GM18861 (cell line): ENCODE measurements around the gene BTN1A1.
"Not testable (repeated sequence)": the region's sequence is repeated elsewhere in the genome, so short reads cannot be mapped to it uniquely, and the experiment has no call there.

Experiments used
- ATAC-seq: cut with Tn5 transposase; IDR thresholded peaks from one replicate; pipeline ENCODE4 v1.9.1; 2021; ENCODE audit not compliant: unreplicated experiment

Gene BTN1A1, protein sequence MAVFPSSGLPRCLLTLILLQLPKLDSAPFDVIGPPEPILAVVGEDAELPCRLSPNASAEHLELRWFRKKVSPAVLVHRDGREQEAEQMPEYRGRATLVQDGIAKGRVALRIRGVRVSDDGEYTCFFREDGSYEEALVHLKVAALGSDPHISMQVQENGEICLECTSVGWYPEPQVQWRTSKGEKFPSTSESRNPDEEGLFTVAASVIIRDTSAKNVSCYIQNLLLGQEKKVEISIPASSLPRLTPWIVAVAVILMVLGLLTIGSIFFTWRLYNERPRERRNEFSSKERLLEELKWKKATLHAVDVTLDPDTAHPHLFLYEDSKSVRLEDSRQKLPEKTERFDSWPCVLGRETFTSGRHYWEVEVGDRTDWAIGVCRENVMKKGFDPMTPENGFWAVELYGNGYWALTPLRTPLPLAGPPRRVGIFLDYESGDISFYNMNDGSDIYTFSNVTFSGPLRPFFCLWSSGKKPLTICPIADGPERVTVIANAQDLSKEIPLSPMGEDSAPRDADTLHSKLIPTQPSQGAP

DNA sequence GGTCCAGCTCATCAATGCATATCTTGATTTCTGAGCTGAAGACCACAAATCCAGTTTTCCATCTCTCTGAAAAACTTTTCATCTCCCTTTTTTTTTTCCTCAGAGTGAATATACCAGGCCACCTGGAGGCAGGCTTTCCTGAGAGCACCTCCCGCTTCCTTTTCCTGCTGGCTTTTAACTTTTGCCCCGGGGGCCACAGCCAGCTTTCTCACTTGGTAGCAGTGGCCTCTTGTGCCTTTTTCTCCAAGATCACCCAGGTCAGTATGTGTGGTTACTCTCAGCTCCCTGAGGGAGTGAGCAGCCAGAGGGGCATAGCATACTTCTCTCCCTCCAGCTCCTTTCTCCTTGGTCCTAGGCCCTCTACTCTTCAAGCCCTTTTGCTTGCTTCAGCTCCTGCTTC is at the start of gene BTN1A1:
Gene BTN1A1 (plus strand): TSS at position 202 of the 400 bp plus-strand sequence. CDS start 984 bp downstream, outside the sequence.
- no peak for ATAC-seq

DNA sequence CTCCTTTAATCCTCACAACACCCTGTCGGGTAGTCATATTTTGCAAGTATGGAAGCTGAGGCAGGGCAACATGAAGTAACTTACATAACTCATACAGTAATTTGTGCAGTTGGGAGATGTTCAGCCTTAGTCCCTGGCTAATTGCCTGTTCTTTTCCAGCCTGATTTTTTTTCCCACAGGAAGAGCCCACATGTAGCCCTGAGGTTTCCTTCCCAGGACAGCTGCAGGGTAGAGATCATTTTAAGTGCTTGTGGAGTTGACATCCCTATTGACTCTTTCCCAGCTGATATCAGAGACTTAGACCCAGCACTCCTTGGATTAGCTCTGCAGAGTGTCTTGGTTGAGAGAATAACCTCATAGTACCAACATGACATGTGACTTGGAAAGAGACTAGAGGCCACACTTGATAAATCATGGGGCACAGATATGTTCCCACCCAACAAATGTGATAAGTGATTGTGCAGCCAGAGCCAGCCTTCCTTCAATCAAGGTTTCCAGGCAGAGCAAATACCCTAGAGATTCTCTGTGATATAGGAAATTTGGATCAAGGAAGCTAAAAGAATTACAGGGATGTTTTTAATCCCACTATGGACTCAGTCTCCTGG is 47.4 kb upstream of the BTN1A1 start:
- ATAC-seq, result no peak

DNA sequence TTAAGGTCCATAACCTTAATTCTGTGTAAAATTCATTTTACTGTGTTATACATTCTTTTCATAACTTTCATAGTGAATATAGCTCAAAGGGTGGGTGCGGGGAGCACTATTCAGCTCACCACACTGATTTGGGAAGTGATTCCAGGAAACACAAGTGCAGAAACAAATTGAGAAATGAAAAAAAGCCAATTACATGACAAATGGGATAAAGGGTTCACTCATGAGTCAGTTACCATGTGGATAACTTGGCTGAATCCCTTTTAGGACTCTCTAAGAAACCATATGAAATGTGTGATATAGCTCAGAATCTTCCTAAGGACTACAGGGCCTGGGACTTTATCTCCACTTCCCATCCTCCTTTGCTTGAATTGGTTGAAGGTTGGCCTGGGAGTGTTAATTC is 45.5 kb upstream of the BTN1A1 start:
- ATAC-seq, result no peak

DNA sequence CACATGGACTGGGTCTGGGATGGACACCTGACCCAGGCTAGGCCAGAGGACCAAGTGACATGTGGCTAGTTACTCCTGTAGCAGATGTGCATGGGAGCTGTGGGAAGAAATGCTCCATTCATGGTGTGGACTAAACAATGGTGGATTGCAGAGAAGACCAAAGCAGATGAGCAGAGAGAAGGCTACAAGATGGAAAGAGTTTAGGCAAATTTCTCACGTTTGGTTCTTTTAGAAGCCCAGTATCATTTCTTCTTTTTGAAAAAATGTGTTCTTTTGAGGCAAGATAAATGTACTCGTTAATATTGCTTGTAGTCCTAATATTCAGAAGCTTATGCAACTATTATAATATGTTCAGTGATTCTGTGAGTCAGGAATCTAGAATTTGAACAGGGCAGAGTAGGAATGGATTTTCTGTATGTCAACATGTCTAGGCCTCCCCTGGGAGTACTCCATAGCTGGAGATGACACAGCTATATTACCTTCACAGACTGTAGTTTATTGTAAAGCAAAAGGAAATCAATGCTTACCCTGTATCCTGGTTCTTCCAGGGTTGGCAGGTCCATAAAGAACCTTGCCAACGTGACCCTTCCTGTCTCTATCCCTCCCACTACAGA is 44.6 kb upstream of the BTN1A1 start:
- no peak for ATAC-seq

DNA sequence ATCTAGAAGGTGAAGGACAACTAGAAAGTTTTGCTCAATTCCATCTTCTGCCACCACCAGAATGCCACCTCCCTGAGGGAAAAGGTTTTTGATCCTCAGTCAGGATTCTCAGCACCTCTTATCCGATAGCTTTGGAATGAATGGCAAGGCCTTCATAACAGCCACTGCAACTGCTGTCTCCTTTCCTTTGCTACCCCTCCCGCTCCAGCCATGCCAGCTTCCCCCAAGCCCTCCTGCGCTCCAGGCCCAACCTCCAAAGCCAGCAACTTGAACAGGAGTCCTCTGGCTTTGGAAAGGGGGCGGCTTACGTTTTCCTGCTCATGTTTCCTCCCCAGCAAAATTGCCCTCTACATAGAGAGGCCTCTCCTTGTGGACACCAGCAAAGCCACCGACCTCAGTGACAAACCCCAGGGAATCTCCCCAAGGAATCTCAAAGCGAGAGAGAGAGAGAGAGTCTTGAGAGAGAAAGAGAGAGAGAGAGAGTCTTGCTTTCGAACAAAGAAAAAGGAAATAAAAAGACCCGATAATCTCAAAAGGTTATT is 42.8 kb upstream of the BTN1A1 start:
- peak; percentile 26 for ATAC-seq

DNA sequence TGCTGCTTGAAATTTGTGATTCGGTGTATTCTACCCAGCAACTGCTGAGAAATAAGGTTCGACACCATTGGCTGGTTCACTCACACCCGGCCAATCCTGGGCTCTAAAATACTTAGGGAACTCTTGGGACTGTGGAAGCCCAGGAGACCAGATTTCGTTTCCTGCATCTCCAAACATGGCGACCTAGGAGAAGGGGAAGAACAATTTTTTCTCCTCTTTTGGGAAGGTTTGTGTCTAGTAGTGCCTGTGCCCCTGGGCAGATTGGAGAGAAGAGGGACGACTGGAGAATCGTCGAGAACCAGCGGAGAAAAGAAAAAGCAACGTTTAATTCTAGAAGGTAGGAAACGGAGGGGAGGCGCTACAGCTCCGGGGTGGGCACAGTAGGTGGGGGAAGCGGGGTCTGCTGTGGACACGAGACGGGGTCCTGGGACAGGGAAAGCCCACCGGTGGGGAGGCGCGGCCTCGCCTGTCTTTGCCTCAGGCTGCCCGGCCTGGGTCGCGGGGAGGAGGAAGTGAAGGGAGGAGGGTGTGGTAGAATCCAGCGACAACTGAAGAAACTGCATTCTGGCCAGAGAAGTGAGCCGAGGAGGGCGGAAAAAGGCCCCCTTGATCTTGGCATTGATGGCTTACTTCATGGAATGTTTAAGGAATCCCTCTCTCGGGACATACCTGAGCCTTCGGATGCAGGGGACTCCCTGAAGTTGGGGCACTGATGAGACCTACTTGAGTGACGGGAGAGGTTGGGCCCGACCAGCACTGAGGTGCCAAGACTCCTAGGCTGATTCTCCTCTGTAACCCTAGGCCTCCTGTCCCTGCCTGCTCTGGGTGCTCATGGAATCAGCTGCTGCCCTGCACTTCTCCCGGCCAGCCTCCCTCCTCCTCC is 42.1 kb upstream of the BTN1A1 start, which contains the start of gene BTN2A1:
Gene BTN2A1 (plus strand): TSS at position 150 of the 883 bp plus-strand sequence. CDS start 682 bp downstream, at position 832.
- ATAC-seq, result peak; percentile 93

DNA sequence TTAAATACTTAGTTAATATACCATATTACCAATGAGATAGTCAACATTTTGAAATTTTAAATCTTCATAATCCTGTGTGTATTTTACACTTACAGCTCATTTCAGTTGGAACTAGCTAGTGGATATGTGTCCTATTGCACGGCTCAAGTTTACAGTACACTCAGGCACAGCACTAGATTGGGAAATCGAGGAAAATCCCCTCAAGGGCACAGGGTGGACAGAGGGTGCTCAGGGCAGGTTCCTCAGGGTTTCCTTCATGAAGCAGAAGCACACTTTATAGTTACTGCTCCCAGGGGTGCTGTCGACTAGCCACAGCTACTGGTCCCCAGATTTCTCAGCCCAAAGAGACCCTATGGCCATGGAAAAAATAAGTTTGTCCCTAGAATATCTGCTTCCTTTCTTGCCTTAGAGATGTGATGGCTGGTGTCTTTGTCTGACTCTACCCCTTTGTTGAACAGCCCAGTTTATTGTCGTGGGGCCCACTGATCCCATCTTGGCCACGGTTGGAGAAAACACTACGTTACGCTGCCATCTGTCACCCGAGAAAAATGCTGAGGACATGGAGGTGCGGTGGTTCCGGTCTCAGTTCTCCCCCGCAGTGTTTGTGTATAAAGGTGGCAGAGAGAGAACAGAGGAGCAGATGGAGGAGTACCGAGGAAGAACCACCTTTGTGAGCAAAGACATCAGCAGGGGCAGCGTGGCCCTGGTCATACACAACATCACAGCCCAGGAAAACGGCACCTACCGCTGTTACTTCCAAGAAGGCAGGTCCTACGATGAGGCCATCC is 40.9 kb upstream of the BTN1A1 start:
- ATAC-seq, result no peak

DNA sequence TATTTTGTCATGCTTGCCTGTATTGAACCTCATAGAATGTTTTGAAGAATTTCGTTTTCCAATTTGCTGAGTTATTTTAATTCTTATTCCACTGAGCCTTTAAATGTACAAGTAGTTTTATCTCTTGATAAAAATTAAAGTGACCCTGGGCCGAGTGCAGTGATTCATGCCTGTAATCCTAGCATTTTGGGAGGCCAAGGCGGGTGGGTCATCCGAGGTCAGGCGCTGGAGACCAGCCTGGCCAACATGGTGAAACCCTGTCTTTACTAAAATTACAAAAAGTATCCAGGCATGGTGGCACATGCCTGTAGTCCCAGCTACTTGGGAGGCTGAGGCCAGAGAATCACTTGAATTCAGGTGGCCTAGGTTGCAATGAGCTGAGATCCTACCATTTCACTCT is 38.8 kb upstream of the BTN1A1 start:
- not testable (repeated sequence) for ATAC-seq

DNA sequence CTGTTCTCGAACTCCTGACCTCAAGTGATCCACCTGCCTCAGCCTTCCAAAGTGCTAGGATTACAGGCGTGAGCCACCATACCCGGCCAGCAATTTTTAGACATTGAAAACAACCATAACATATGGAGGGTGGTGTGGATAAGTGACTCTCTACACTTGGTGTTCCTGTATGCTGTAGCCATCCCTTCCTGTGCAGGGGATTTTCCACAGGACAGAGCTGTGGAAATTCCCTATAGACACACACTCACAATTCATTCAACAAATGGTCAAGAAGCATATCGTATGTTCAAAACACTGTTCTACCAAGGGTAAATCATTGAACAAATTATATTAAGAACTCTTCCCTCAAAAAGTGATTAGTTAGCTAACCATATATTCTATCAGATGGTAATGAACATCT is 36.1 kb upstream of the BTN1A1 start:
- ATAC-seq, result no peak

DNA sequence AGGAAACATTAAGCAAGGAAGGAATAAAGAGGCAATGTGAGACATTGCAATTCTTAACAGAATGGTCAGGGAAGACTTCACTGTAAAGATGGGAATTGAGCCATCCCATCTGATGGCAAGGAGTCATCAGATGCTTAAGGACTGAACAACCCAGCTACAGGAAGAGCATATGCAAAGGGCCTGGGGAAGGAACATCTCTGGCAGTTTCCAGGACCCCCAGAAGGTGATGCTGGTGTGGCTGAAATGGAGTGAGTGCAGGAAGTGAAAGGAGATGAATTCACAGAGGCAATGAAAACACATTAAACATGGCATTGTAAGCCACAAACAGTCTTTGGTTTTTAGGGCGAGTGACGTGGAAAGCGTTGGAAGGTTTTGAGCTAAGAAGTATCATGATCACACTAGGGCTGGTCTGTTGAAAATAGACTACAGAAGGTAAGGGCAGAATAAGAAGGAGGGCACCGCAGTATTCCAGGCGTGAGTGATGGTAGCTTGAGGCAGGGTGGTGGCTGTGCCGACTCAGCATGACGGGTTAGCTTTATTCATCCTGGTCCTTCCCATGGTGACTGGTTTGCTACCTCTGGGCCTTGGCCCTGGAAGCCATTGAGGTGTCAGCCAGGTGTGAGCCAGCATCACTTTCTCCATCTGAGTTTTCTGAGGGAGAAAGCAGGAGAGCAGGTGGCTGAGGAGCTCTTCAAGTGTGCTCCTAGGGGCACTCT is 35.5 kb upstream of the BTN1A1 start:
- no peak for ATAC-seq

DNA sequence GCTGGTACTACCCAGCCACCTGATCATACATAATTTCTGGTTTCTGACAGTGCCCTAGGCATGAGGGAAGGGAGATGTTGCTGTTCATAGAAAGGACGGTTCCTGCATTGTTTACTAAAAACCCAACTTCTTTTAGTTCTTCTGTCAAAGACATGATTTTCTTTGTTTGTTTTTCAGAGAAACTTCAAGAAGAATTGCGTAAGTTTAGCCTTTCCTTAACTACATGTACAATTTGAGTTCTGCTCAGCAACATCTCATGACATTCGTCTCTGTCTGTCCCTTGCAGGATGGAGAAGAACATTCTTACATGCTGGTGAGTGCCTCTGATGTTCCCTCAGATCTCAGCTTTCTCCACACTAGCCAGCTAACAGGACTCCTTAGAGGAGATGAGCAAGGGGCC is 34.3 kb upstream of the BTN1A1 start:
- no peak for ATAC-seq

DNA sequence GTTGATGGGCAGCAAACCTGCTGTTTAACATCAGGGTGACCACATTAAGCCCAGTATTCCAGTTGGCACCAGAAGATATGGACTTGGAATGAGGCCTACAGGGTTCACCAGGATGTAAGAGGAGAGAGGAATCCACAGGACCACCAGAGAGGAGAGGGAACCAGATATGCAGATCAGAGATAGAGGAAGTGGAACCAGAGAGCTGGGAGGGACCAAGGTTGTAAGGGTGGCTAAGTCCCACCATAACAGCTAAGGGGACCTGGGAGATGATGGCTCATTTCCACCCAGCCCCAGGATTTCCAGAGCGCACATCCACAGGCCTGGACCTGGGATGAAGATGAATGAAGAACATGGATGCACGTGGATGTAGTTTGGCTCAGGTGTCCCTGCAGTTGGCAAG is 31.3 kb upstream of the BTN1A1 start:
- no peak for ATAC-seq

DNA sequence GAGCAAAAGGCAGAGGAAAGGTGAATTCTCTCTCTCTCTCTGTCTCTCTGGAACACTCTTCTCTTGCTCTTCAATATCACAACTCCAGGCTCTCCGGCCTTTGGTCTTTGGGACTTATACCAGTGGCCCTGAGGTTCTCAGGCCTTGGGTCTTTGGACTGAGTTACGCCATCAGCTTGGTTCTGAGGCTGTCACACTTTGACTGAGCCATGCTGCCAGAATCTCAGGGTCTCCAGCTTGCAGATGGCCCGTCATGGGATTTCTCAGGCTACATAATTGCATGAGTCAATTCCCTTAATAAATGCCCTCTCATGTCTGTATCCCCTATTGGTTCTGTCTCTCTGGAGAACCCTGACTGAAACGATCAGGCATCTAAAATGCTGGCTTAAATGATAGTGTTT is 29.5 kb upstream of the BTN1A1 start:
- no peak for ATAC-seq

DNA sequence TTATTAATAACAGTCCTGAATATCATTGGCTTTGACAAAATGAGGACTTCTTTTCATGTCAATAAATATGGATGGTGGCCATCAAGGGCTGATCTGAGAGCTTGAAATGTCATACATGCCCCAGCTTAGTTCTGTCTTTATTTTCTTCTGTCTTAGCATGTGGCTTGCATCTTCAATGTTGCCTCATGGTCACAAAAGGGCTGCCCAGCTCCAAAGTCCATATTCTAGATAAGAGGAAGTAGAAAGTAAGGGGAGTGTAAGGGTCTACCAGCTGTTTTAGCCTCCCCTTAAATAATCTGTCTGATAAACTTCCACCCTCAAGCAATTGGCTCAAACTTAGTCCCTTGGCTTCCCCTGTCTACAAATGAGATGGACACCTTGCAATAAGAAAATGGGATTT is 28.1 kb upstream of the BTN1A1 start:
- no peak for ATAC-seq

DNA sequence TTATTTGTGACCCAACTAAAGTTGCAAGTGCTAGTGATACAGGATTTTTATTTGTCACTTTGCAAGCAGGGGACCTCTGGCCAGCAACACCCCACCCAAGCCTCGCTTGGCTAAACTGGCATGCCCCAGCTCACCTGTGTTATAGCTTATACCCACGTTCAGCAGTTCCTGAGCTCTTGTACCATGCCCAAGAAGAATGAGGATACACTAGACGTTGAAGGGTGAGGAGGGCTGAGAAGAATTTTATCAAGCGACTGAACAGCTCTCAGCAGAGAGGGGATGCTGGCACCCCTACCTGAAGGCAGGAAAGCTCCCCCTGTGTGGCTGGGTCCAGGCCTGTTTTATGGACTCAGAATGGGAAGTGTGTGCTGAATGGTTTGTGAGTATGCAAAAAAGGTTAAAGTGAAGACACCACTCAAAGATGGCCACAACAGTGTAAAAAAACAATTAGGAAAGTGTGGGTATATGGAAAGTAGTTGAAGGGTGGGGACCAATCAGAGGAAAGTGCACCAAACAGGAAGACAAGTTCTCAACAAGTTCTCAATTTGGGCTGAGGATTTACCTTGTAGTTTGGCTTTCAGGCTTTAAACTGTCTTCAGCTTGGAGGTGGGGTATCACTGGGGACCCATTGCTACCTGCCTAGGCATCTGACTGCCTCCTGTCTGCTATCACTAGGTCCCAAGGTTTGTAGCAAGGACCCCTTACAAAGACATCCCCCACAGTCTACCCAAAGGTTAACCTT is 27.4 kb upstream of the BTN1A1 start:
- ATAC-seq, result no peak

DNA sequence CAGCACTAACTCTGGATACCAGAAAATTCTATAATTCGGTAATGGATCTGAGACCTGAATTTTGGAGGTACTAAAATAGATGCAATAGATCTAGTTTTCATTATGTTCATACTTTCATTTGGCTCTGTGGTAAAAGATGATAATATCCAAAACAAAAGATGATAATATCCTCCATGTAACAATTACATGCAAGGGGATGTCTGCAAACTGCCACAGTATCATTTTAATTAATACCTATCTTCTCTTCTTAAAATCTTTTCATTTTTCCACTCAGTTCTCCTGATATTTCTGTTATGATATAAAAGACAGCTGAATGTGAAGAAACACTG is 26.7 kb upstream of the BTN1A1 start:
- ATAC-seq, result no peak

DNA sequence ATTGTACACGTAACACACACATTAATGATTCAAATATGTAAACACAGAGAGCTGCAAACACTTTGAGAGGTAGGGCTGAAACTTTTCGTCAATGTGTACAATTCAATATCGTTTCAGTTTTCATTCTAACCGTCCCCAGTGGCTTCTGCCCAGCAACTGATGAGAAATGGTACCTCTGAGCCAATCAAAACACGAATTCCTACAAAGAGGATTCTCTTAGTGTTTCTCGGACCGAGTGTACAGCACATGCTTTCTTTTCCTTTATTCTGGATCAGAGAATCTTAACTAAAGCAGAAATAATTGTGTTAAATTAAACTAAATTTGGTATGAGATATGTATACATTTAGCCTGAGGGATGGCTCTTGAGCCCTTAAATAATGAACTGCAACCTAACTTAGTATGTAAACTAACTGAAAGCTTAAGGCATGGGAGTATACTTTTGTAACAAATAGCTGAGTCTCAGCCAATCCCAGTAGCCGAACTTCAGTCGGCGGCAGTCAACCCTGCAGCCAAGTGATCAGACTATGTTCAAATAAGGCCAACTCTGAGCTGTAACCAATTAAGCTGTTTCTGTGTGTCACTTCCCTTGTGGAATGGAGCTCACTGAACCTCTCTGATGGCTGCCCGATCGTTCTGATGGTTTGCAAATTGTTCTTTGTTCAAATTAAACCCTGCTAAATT is 26.2 kb upstream of the BTN1A1 start:
- ATAC-seq, result peak; percentile 89

DNA sequence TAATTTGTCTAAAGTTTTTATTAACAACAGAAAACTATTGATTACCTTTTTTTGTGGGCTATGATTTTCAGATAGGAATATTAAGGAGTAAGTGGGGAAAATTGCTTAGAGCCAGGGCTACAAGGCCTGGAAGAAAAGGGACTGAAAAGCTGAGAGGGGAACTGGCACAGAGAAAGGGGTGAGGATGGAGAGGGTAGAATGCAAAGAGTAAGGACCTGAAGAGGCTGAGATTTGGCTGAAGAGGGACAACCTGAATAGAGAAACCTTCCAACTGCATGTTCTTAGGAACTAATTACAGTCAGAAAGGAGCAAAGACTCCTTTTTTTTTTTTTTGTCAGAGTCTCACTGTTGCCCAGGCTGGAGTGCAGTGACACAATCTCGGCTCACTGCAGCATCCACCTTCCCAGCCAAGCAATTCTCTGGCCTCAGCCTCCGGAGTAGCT is 25.6 kb upstream of the BTN1A1 start:
- no peak for ATAC-seq
